ENCODE data around the gene COQ9.
"Not testable (repeated sequence)": the region's sequence is repeated elsewhere in the genome, so short reads cannot be mapped to it uniquely, and the experiment has no call there.

The COQ9 gene

DNA sequence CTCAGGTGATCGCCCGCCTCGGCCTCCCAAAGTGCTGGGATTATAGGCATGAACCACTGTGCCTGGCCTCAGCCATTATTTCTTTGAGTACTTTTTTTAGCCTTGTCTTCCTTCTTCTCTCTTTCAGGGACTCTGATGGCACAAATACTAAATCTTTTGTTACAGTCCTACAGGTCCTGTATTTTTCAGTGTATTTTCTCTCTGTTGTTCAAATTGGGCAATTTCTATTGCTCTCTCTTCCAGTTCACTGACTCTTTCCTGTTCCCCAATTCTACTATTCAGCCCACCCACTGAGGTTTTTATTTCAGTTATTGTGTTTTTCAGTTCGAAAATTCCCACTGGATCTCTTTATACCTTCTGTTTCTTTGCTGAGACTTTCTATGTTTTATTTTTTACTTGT lies 46.5 kb downstream of the COQ9 start:
- TF ChIP-seq, protein P1, sequence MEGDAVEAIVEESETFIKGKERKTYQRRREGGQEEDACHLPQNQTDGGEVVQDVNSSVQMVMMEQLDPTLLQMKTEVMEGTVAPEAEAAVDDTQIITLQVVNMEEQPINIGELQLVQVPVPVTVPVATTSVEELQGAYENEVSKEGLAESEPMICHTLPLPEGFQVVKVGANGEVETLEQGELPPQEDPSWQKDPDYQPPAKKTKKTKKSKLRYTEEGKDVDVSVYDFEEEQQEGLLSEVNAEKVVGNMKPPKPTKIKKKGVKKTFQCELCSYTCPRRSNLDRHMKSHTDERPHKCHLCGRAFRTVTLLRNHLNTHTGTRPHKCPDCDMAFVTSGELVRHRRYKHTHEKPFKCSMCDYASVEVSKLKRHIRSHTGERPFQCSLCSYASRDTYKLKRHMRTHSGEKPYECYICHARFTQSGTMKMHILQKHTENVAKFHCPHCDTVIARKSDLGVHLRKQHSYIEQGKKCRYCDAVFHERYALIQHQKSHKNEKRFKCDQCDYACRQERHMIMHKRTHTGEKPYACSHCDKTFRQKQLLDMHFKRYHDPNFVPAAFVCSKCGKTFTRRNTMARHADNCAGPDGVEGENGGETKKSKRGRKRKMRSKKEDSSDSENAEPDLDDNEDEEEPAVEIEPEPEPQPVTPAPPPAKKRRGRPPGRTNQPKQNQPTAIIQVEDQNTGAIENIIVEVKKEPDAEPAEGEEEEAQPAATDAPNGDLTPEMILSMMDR (IDR thresholded peaks at IDR 0.05; ENCODE audit: low read depth, low read length) = no peak
- no peak overlapping the region for H3K4me3 ChIP-seq (replicated peaks in 1 of 2; ENCODE audit: low read depth in 2 of 2, low read length in 2 of 2)
- no peak for DNase-seq (ENCODE audit: low read depth in 2 of 2)

GRCh38 chr16:57497121-57497520 lies 49.8 kb downstream of the COQ9 start:
- no peak for DNase-seq (ENCODE audit: low read depth in 2 of 2)
- no peak overlapping the region for H3K4me3 ChIP-seq (replicated peaks in 1 of 2; ENCODE audit: low read depth in 2 of 2, low read length in 2 of 2)
- TF ChIP-seq, protein P1 (IDR thresholded peaks at IDR 0.05; ENCODE audit: low read depth, low read length) = no peak

DNA sequence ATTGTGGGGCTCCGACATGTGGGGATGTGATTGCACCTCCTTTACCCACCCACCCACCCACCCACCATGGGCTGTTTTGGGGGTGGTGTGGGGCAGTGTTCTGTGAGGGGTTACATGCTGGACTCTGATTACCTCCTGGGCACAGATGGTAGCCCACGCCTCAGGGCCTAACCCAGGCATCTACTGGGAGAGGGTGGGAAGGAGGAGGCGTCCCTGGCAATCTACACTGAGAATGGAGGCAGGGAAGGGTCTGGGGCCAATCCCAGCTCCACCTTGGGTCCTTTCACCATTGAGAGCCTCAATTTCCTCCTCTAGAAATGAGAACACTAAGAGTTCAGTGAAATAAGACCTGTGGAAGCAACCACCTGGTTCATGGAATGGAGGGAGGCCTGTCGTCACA lies 50.8 kb downstream of the COQ9 start:
- TF ChIP-seq, protein P1 (IDR thresholded peaks at IDR 0.05; ENCODE audit: low read depth, low read length) = no peak
- no peak overlapping the region for H3K4me3 ChIP-seq (replicated peaks in 1 of 2; ENCODE audit: low read depth in 2 of 2, low read length in 2 of 2)
- no peak for DNase-seq (ENCODE audit: low read depth in 2 of 2)

DNA sequence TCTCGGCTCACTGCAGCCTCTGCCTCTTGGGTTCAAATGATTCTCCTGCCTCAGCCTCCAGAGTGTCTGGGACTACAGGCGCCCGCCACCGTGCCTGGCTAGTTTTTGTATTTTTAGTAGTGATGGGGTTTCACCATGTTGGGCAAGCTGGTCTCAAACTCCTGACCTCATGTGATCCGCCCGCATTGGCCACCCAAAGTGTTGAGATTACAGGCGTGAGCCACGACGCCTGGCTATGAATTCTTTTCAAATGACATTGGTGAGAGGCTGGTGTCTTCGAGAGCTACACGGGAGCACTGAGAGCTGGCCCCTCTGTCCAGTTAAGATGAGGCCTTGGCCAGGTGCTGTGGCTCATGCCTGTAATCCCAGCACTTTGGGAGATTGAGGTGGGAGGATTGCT lies 52.7 kb downstream of the COQ9 start:
- not testable (repeated sequence) for H3K4me3 ChIP-seq (replicated peaks in 1 of 2; ENCODE audit: low read depth in 2 of 2, low read length in 2 of 2); DNase-seq (ENCODE audit: low read depth in 2 of 2)

DNA sequence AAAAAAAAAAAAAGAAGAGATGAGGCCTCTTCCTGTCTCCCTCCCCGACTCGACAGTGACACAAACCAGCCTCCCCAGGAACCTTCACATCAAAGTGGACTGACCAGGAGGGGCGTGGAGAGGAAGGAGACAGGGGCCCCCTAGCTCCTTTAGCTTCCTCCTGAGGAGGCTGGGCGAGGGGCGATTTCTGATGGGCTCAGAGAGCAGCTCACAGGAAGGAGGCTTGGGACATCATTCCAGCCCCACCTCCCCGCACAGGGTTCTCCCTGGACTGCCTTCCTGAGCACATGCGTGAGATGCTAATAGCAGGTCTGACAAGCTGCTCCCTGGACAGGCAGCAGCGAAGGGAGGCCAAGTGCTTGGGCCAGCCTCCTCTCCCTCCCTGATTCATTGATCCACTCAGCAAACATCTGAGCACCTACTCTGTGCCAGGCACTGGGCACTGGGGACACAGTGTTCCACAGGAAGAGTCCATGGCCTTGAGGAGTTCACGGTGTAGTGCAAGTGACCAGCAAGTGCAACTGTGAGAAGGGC lies 53.4 kb downstream of the COQ9 start:
- no peak for DNase-seq (ENCODE audit: low read depth in 2 of 2)
- no peak overlapping the region for H3K4me3 ChIP-seq (replicated peaks in 1 of 2; ENCODE audit: low read depth in 2 of 2, low read length in 2 of 2)
- TF ChIP-seq, protein P1 (IDR thresholded peaks at IDR 0.05; ENCODE audit: low read depth, low read length) = no peak

DNA sequence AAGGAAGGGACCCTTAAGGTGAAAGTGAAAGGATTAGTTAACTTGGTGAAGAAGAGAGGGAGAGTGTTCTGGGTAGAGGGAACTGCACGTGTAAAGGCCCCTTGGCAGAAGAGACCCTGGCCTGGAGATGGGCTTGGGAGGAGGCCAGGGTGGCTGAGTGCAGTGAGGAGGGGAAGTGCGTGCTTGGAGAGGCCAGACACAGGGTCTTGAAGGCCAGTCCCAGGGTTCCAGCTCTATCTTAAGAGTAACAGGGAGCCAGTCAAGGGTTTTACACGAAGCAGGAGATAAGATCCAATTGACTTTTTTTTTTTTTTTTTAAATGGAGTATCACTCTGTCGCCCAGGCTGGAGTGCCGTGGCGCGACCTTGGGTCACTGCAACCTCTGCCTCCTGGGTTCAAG lies 54.2 kb downstream of the COQ9 start:
- DNase-seq (ENCODE audit: low read depth in 2 of 2) = no peak
- no peak overlapping the region for H3K4me3 ChIP-seq (replicated peaks in 1 of 2; ENCODE audit: low read depth in 2 of 2, low read length in 2 of 2)
- TF ChIP-seq, protein P1 (IDR thresholded peaks at IDR 0.05; ENCODE audit: low read depth, low read length) = no peak

DNA sequence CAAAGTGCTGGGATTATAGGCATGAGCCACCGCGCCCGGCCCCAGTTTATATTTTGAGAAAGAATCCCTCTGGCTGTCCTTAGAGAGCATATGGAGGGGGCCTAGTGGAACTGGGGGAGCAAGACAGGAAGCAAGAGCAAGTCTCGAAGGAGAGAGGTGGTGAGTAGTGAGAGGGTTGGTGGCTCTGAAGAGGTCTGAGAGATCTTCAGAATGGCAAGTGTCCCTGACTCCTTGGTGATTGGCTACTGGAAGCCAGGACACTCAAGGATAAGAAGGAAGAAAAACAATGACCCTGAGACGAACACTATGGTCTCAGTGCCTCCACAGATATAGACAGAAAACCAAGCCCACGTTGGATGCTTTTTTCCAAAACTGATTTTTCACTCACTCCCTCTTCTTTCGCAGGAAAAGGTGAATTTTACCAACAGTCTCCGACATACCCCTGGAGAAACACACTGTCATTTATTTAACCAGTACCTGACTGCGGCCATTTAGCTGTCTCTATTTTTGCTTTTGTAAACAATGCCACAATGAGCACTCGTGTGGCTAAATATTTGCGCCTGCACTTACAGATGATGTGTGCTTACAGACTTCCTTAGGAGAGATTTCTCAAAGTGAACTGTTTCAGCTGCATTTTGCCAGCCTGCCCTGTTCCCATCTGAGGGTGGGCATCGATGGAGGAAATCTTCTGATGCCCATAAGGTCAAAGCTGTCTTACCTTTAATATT lies 54.9 kb downstream of the COQ9 start:
- DNase-seq (ENCODE audit: low read depth in 2 of 2) = no peak
- no peak overlapping the region for H3K4me3 ChIP-seq (replicated peaks in 1 of 2; ENCODE audit: low read depth in 2 of 2, low read length in 2 of 2)
- TF ChIP-seq, protein P1 (IDR thresholded peaks at IDR 0.05; ENCODE audit: low read depth, low read length) = no peak

All from cardiac fibroblast (primary cell).